HG02852 (cell line): Measurements from ENCODE around the gene KNOP1.
"Not testable (repeated sequence)": the region's sequence is repeated elsewhere in the genome, so short reads cannot be mapped to it uniquely, and the experiment has no call there.

Source experiments
- ATAC-seq: cut with Tn5 transposase; IDR thresholded peaks from one replicate; pipeline ENCODE4 v1.9.1; 2021; ENCODE audit warnings: mild to moderate bottlenecking, moderate library complexity; ENCODE audit not compliant: unreplicated experiment

Gene KNOP1

DNA sequence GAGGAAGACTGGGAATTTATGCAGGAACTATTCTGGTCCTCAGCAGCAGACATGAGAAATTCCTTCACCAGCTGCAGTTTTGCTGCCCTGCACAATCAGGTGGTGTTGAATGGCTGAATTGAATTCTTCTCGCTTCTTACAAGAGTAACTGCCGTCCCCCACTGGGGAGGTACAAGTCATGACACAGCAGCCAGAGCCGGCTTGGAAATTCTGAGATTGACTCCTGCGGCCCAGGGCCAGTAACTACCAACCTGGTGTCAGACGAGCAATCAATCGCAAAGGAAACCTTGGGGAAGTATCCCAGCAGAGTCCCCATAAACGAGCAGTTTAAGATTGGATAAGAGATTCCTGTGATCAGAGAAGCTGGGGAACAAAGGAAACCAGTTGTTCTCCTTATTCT is 30.7 kb downstream of the KNOP1 start:
- ATAC-seq, result no peak

DNA sequence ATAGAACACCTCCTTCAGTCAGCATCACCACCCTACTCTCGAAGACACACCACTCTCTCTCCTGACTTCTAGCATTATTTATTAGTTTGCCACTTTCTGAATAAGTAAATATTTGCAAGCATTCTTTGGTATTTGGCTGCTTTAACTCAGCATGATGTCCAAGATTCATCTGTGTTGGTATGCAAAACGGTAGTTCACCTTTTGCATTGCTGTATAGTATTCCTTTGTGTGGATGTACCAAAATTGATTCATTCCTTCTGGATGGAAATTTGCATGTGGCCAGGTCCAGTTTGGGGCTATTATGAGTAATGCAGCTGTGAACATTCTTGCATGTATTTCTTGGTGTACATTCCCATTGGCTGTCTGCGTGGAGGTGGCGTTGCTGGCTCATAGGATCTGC is 32.9 kb downstream of the KNOP1 start:
- no peak for ATAC-seq

DNA sequence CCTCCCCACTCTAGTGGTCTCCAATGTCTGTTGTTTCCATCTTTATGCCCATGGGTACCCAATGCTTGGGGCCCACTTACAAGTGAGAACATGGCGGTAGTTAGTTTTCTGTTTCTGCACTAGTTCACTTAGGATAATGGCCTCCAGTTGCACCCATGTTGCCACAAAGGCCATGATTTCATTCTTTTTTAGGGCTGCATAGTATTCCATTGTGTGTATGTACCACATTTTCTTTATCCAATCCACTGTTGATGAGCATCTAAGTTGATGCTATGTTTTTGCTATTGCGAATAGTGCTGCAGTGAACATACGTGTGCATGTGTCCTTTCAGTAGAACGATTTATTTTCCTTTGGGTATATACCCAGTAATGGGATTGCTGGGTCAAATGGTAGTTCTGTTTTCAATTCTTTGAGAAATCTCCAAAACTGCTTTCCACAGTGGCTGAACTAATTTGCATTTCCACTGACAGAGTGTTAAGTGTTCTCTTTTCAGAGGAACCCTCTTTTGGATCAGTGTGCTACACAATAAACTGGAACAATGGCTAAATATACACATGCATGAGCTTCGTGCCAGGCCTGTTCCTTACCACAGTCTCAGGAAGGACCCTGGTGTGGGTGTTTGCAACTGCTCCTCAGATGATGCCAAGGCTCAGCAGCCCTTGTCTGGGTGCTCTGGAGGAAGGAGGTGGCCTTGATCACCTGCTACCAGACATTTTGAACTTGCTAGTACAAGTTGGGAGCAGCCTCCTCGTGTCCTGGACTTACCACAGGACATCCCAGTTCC is 34.4 kb downstream of the KNOP1 start:
- ATAC-seq, result no peak

GRCh38 chr16:19681637-19682036 is 36.4 kb downstream of the KNOP1 start:
- no peak for ATAC-seq

DNA sequence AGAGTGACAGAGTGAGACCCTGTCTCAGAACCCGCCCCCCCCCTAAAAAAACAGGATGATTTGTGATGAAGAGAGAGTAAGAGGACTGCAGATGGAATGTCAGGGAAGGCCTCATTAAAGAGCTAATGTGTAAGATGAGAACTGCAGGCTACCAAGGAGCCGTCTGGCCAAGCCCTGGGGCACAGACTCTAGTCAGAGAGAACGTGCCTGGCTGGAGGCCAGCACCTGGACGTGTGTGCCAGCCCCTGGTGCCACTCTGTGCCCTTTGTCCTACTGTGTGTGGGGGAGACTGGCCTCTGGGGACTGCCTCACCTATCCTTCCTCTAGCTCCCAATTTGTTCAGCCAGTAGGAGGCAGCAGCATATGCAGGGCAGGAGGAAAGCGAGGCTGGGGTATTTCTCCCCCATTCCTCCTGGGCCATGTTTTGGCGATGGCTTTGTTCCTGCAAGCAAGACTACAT is 37.1 kb downstream of the KNOP1 start:
- ATAC-seq, result no peak

DNA sequence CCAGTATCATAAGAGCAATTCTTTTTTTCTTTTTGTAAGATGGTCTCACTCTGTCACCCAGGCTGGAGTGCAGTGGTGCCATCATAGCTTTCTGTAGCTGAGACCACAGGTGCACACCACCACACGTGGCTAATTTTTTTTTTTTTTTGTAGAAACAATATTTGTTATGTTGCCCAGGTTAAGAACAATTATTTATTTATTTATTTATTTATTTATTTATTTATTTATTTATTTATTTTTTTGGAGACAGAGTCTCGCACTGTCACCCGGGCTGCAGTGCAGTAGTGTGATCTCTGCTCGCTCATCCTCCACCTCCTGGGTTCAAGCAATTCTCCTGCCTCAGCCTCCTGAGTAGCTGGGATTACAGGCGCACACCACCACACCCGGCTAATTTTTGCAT is 38.7 kb downstream of the KNOP1 start:
- ATAC-seq, result not testable (repeated sequence)

- ATAC-seq, result no peak
Measured at GRCh38 chr16:19678804-19679203, 39.2 kb downstream of the KNOP1 start.

DNA sequence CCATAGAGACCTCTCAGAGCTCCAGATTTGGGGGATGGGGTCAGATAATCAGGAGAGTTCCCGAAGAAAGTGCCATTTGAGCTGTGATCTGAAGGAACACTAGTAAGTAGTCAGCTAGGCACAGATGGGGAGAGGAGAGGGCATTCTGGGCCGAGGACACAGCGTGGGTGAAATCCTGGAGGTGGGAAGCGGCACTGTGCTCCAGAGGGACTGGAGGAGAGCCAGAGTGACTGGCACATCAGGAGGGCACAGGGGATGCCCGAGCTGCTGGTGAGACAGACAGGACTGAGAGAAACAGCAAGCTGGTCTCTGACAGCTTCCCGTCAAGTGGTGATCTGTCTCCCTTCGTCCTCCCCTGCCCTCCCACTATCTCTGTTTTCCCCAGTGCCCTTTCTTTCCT is 40.6 kb downstream of the KNOP1 start:
- no peak for ATAC-seq

DNA sequence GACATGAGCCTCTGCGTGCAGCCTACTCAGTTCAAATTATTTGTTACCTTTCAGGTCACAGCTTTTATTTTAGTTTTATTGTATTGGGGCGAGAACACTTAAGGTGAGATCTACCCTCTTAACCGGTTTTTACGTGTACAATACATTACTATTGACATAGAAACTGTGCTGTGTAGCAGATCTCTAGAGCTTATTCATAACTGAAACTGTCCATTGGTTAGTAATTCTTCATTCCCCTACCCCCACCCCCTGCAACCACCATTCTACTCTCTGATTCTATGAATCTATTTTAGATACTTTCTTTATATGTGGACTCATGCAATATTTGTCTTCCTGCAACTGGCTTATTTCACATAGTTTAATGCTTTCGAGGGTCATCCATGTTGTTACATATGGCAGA is 43.5 kb downstream of the KNOP1 start:
- no peak for ATAC-seq

DNA sequence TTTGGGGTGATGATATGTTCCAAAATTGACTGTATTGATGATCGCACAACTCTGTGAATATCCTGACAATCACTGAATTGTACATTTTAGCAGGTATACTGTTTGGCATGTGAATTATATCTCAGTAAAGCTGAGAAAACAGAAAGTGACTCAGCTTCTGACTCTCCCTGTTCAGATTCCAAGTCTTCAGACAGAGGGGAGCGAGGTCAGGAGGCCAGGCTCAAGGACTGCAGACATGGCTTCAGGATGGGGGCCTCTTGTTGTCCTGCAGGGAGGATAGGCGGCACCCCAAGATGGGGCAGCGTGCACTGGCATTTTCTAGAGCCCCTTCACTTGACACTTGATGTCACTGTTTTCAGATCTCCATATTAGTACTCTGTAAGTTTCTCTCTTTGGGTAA is 45.6 kb downstream of the KNOP1 start:
- ATAC-seq, result no peak

DNA sequence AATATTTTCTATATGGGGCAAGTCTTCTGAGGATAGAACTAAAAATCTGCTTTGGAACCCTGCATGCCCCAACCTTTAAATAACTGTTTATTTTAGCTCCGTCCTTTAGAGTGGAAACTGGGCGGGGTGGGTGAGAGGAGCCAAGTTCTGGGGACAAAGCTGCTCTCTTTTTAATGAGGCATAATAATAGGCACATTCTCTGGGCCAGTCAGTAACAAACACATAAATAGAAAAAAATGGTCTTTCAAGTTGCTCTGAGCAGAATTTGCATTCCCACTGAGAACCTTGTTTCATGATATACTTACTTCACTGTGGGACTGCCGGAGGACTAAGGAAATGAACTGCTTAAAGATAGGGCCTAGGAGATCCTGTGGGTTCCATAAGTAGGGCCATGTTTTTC is 51.5 kb downstream of the KNOP1 start:
- ATAC-seq, result no peak

DNA sequence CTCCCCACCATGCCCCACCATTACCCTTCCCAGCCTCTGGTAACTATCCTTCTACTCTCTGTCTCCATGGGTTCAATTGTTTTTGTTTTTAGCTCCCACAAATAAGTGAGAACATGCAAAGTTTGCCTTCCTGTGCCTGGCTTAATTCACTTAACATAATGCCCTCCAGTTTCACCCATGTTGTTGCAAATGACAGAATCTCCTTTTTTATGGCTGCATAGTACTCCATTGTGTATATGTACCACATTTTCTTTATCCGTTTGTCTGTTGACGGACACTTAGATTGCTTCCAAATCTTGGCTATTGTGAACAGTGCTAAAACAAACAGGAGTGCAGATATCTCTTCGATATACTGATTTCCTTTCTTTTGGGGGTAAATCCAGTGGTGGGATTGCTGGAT is 52.7 kb downstream of the KNOP1 start:
- ATAC-seq, result not testable (repeated sequence)

DNA sequence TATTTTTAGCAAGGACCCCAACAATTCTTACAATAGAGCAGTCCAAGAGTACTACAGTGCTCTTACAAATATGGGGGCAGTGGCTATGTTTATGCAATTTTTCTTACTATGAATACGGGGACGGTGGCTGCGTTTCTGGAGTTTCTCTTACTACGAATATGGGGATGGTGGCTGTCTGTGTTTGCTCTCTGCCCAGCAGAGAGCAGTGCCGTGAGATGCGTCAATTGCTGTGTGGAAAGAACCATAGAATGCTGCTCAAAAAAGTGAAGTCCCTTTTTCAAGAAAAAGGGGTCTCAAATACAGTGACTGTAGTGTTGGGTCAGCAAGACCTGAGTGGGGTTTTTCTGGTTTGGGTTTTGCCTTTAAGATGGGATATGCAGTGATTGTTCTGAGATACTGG is 53.9 kb downstream of the KNOP1 start:
- ATAC-seq, result no peak

GRCh38 chr16:19662351-19662750 is 55.7 kb downstream of the KNOP1 start:
- ATAC-seq, result no peak

- no peak for ATAC-seq
Measured at GRCh38 chr16:19660432-19660831, 57.6 kb downstream of the KNOP1 start.

GRCh38 chr16:19659554-19659953 is 58.5 kb downstream of the KNOP1 start:
- no peak for ATAC-seq

DNA sequence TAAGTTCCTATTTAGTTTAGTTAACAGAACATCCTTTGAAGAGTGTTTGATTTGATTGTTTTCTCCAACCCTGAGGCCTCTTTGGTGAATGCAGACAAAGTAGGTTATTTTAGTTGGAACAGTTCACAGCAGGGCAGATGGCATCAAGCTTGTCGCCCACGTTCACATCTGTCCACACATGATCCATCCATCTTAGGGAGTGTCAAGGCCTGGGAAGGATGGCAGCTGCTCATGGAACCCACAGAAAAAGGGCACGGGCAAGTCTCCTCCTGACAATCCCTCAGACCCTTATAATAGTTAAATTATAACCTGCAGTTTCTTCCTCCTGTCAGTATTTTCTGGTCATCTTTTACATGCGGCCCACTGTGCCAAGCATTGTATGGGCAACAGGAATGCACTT is 60.2 kb downstream of the KNOP1 start:
- ATAC-seq, result no peak

DNA sequence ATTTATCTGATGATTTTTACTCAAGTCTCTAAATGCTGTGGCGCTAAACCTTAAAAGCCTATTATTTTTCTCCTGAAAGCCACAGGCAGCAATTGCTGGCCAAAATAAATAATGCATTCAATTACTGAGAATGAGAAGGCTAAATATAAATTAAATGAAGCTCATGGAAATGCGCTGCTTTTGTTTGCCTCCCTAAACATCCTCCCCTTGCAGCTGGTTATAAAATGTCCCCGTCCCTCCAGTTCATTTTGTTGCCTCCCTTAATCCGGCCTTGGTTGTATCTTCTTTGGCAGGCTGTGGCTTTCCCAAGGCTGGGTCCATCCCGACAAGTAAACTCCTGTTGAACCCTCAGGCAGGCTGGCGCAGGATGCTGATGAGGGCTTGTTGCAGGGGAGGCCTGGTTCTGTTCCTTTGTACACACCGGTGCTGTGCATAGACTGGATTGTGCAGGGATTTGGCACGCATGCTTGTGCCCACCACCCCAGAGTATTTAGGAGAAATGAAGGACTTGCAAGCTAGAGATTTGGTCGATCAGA is 62.7 kb downstream of the KNOP1 start:
- no peak for ATAC-seq

- ATAC-seq, result no peak
Measured at GRCh38 chr16:19654147-19654546, 63.9 kb downstream of the KNOP1 start.
